HG03442 (cell line): Measurements from ENCODE around the gene GLIPR1.
"Not testable (repeated sequence)": the region's sequence is repeated elsewhere in the genome, so short reads cannot be mapped to it uniquely, and the experiment has no call there.

Experiments used
- ATAC-seq: cut with Tn5 transposase; IDR thresholded peaks from one replicate; pipeline ENCODE4 v1.9.1; 2021; ENCODE audit warnings: mild to moderate bottlenecking, moderate library complexity; ENCODE audit not compliant: unreplicated experiment

The GLIPR1 gene

DNA sequence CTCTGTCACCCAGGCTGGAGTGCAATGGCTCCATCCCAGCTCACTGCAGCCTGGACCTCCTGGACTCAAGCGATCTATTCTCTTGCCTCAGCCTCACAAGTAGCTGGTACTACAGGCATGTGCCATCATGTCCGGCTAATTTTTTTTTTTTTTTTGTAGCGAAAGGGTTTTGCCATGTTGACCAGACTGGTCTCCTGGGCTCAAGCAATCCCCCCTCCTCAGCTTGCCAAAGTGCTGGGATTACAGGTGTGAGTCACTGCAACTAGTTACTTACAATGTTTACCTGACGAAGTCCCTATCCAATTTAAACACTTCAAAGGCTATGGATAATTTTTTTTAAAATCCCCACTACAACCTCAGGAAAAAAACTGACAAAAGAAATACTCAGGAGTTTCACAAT, 29.1 kb downstream of the GLIPR1 start:
- no peak for ATAC-seq

DNA sequence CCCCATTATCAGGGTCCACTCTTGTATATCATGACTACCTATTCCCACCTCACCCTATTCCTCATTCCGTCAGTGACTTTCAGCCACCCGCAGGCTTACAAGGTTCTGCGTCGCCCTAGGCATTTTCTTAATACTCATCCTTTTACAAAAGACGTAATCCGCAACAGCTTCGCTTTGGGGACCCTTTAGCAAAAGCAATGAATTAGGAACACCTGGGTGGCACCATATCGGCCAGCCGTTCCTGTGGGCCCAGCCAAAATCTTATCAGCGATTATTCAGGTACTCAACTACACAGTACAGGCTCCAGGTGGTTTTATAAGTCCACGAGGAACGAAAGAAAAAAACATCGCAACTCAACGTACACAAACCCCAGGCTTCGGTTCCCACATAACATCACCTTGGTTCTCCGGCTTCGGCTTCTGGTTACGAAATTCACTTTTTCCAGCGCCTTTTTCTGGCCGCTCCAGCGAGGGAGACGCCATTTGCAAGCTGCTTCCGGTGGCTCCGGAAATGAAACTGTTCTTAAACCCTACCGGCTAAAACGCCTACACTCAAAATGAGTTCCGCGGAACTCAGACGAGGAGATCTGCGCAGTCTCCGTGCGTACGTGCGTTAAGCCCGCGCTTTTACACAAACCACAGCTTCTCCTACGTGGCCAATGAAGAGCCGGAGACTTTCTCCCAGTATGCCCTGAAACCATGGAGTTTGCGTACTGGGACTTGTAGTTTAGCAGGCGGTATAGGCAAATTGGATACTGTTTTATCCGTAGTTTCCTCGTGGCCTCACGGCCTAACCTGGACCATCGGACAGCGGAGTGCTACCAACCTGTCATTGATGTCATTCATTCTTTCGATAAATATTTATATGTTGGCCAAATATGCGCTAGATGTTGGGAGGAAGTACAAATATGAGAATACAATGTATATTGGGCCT, 30.8 kb downstream of the GLIPR1 start, which contains the start of gene KRR1:
Gene KRR1, minus strand, starts transcription at position 494 of the 933 bp plus-strand sequence. Its CDS starts 12 bp downstream, at position 482.
- ATAC-seq, result peak; percentile 94

- ATAC-seq, result not testable (repeated sequence)
Observed at GRCh38 chr12:75521224-75521623, 40.7 kb downstream of the GLIPR1 start.

DNA sequence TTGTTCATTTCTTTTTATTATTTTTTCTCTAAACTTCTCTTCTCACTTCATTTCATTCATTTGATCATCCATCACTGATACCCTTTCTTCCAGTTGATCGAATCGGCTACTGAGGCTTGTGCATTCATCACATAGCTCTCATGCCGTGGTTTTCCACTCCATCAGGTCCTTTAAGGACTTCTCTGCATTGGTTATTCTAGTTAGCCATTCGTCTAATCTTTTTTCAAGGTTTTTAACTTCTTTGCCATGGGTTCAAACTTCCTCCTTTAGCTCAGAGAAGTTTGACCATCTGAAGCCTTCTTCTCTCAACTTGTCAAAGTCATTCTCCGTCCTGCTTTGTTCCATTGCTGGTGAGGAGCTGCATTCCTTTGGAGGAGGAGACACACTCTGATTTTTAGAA, 41.6 kb downstream of the GLIPR1 start:
- ATAC-seq, result not testable (repeated sequence)

- ATAC-seq, result no peak
Observed at GRCh38 chr12:75525263-75525662, 44.7 kb downstream of the GLIPR1 start.

- ATAC-seq, result peak; percentile 94
Observed at GRCh38 chr12:75526655-75527511, 46.3 kb downstream of the GLIPR1 start.

DNA sequence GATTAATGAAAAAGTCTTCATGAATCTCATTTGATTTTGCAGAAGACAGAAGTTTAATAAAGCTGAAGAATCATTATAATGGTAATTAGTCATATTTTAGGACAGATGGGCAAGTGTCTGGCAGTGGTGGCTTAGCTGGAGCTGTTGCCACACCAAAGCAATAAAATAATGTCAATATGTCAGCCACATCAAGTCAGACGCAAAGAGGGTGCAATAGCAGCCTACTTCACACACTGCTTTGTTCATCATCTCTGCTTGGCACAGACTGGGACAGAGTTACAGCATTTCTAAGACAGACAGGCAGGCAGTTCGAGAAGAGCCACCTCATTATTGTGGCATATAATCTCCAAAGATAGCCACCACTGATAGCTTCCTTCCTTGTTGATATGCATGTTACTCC, 47.7 kb downstream of the GLIPR1 start:
- no peak for ATAC-seq

GRCh38 chr12:75528692-75529091, 48.1 kb downstream of the GLIPR1 start:
- ATAC-seq, result no peak

- no peak for ATAC-seq
Observed at GRCh38 chr12:75529316-75529715, 48.8 kb downstream of the GLIPR1 start.

GRCh38 chr12:75529826-75530225, 49.3 kb downstream of the GLIPR1 start:
- no peak for ATAC-seq

GRCh38 chr12:75533239-75533638, 52.7 kb downstream of the GLIPR1 start:
- ATAC-seq, result no peak

DNA sequence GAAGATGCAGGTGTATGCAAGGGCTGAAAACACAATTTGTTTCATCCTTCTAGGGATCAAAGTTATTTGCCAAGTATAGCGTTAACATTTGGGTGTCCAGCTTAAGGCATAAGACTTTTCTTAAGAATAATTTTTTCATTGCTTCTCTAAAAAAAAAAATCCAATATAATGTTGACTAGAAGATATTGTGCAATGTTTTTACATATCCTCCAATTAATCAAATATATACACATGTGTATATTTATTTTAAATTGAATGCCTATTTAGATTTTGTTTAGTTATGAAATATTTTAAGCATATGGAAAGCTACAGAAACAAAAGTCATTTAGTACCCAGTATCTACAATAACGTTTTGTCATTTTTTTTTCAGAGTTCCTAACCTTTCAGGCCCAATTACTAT, 59.3 kb downstream of the GLIPR1 start:
- ATAC-seq, result no peak

DNA sequence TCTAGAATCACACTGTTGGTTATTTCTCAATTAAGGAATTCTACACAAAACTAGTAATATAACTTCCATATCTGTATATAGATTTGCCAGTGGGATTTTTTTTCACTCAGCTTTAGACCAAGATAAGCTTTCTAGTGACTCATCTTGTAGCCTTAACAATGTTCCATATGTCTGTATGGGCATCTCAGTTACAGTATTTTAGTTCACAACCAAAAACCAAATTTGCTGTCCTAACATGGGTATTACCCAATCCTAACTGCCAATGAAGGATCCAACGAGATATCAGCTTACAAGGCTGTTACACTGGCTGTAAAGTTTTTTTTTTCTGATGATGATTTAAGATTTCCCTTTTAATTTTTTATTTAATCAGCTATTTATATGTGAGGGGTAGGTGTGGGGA, 62.4 kb downstream of the GLIPR1 start:
- no peak for ATAC-seq

GRCh38 chr12:75543529-75543928, 63.0 kb downstream of the GLIPR1 start:
- no peak for ATAC-seq

DNA sequence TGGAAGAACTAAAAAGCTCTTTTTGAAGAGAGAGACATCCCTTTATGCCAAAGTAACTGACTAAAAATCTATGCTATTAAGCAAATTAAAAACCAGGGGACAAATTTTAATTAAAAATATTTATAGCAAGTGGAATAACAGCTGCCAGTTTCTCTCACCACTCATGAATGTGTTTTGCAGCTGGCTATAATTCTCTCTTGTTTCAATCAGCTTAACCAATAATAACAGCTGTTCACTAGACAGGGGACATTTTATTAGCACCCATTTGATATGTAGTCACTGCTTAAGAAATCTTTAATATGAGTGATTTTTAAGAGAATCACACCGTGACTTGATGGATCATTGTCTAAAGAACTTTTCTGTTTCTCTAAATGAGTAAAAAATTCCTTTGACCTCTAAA, 65.1 kb downstream of the GLIPR1 start:
- ATAC-seq, result no peak

GRCh38 chr12:75548879-75549278, 68.3 kb downstream of the GLIPR1 start:
- no peak for ATAC-seq

DNA sequence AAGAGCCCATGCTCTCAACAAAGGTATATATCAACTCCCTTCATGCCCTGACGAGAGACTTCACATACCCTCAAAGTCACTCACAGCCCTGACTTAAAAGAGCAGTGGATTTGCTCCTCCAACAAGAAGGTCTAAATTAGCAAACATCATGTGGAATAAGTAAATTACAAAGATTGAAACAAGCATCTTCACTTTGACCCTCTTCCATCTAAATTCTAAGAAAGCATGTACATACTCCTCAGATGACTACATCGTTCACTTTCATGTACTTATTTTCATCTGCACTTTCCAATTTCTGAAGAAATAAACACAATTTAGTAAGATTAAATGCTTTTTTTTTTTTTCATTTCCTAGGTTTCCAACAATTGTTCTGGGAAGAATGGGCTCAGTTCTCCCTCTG, 69.4 kb downstream of the GLIPR1 start:
- no peak for ATAC-seq

DNA sequence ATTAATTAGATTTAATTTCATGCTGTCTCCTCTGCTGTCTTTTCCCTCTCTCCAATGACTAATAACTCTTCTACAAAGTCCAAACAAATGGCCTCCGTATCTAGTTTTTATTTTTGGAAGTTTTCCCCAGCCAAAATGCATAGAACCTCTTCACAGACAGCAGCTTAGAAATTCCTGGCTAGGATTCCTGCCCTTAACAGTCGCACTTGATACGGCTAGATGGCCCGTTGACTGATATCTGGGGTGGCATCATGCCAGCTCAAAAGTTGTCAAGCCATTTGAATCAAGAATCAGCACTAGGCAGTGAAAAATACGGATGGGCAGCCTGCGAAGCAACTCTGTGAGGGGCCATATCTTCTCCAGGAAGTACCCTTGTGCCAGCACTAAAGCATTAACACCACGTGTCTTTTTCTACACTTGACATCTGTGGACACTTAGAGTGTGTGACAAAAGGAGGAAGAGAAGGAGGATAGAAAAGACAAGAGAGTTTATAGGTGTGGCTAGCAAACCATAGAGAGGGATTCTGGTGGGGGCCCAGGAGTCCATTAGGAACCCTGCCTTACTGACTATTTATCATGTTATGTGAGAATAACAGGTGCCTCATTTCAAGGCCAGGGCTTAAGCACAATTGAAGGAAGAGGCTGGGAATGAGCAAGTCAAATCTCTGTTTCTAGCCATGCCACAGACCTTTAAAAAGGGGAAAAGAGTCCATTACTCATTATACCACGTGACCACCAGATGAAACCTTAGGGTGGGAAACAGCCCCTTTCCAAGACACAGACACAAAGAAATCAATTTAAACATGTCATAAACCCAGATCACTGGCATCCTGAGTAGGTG, 70.1 kb downstream of the GLIPR1 start:
- no peak for ATAC-seq

DNA sequence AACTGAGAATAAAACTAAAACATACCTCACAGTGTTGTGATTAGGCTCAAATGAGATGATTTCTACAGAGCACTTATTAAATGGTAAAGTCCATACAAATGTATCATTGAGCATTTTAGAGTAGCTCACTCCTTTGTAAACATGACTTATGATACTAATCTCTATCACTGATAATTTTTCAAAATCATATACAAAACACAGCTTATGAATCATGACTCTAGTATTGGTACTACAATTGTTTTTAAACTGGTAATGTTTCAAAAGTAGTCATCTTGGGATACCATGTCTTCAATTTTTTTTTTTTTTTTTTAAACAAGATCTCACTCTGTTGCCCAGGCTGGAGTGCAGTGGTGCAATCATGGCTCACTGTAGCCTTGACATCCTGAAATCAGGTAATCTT, 70.9 kb downstream of the GLIPR1 start:
- no peak for ATAC-seq

GRCh38 chr12:75553398-75553797, 72.8 kb downstream of the GLIPR1 start:
- no peak for ATAC-seq
